Body of pancreas (tissue), 4 donors: Measurements from ENCODE around the gene PSMC1. TPM values are rescaled to one million over a fixed set of nuclear protein-coding genes. Genes with fewer than 3 reads are reported as not detected.

Experiments
- ATAC-seq: fragments of 150-250 bp; one replicate; pipeline ENCODE4 v1.9.1; 2016
- DNase-seq, 4 donors: peaks; one replicate each; pipeline ENCODE4 v3.0.0-alpha.2; 2019
- H3K27ac ChIP-seq, 4 donors: fragments of 200-600 bp; sonication (generic); 1 replicate in 3 of 4; 2 replicates in 1 of 4; pipeline versions ENCODE4 v1.5.1 to v1.6.1; 2016 to 2019; ENCODE audit warnings: mild to moderate bottlenecking in 1 of 4, mixed read lengths in 1 of 4, moderate library complexity in 1 of 4
- H3K27me3 ChIP-seq, 2 donors: fragments of 200-600 bp; sonication (generic); one replicate each; pipeline ENCODE4 v1.6.0; 2016; ENCODE audit warnings: mild to moderate bottlenecking in 1 of 2
- H3K36me3 ChIP-seq, 2 donors: fragments of 200-600 bp; sonication (generic); replicated peaks in 1 of 2; 2 replicates each; pipeline ENCODE4 v1.5.1; 2016; ENCODE audit warnings: low read depth in 2 of 2; ENCODE audit not compliant: insufficient read depth in 1 of 2
- H3K4me1 ChIP-seq: fragments of 200-600 bp; sonication (generic); one replicate; pipeline ENCODE4 v1.6.0; 2016
- H3K4me3 ChIP-seq, 2 donors: fragments of 200-600 bp; sonication (generic); 1 replicate in 1 of 2; 2 replicates in 1 of 2; pipeline ENCODE4 v1.5.1; 2016 to 2019
- H3K9me3 ChIP-seq, 3 donors: fragments of 200-600 bp; sonication (generic); 1 replicate in 2 of 3; 2 replicates in 1 of 3; pipeline ENCODE4 v1.5.1; 2016
- CTCF ChIP-seq, 7 experiments: fragments of 450-650 bp in 4 of 7; fragments of 200-600 bp in 3 of 7; sonication (generic) in 3 of 7; IDR thresholded peaks; one replicate each; pipeline ENCODE4 v1.5.1; 2016 to 2019; ENCODE audit warnings: antibody characterized with exemption in 7 of 7
- POLR2A ChIP-seq, 3 donors: fragments of 450-650 bp; IDR thresholded peaks; one replicate each; pipeline ENCODE4 v1.6.1; 2016; ENCODE audit warnings: antibody characterized with exemption in 3 of 3, mild to moderate bottlenecking in 2 of 3
- WGBS, 2 donors: methylation state at CpG; one replicate each; pipeline ENCODE4 v1.1.5; 2017; 5-methylcytosine and 5-hydroxymethylcytosine counted together
- intact Hi-C: fragments of 100-400 bp; cut with DNase I; formaldehyde crosslinking; loops from one replicate; pipeline ENCODE4 v1.15.1; 2023
- total RNA-seq, 2 donors: library from RNA; depleted of rRNA; stranded (reverse); fragments of >200 nt; gene quantifications; one replicate each; pipeline ENCODE4 v1.1.0, GENCODE V29; 2016

PSMC1 gene
- total RNA-seq, 2 donors from 2014 or later, result 25.7 to 49.0 TPM

GRCh38 chr14:90274808-90275457, 18.6 kb downstream of the PSMC1 start:
- H3K27ac ChIP-seq, result peak overlapping the region in 1 of 4 donors; percentile 44
- DNase-seq, result peak in 1 of 4 donors; percentile 41
- no peaks in the 10 kb centered on the region for H3K27me3 ChIP-seq
- TF ChIP-seq POLR2A (IDR thresholded peaks at IDR 0.05), result no peak
- no peak for TF ChIP-seq CTCF (IDR thresholded peaks at IDR 0.05)
- peaks cover 8 to 29% of the 10 kb centered on the region in 2 donors for H3K36me3 ChIP-seq
- ATAC-seq, result no peak
- no peaks in the 10 kb centered on the region for H3K4me1 ChIP-seq
- WGBS, 2 donors, result 76 to 77% methylated on average over 8 of the region's 8 CpGs
- intact Hi-C loops, result no loop called here
- no peaks in the 10 kb centered on the region for H3K9me3 ChIP-seq
- no peak overlapping the region for H3K4me3 ChIP-seq

- H3K4me3 ChIP-seq, result no peak overlapping the region
- H3K27ac ChIP-seq, result peak overlapping the region in 1 of 4 donors; percentile 44
- no peaks in the 10 kb centered on the region for H3K9me3 ChIP-seq
- no peaks in the 10 kb centered on the region for H3K4me1 ChIP-seq
- TF ChIP-seq CTCF (IDR thresholded peaks at IDR 0.05) (no peak), POLR2A (IDR thresholded peaks at IDR 0.05) (no peak)
- DNase-seq (no peak), ATAC-seq (no peak)
- intact Hi-C loops, result no loop called here
- no peaks in the 10 kb centered on the region for H3K27me3 ChIP-seq
- H3K36me3 ChIP-seq, result peaks cover 8 to 27% of the 10 kb centered on the region in 2 donors
- WGBS, 2 donors, result 82 to 84% methylated on average over 7 to 9 of the region's 9 CpGs
Measured at GRCh38 chr14:90275458-90275814, 19.1 kb downstream of the PSMC1 start.

- Histone ChIP-seq H3K27me3 (no peaks in the 10 kb centered on the region), H3K36me3 (peaks cover 8 to 27% of the 10 kb centered on the region in 2 donors), H3K9me3 (no peaks in the 10 kb centered on the region), H3K4me1 (no peaks in the 10 kb centered on the region), H3K27ac (peak overlapping the region in 1 of 4 donors; percentile 44), H3K4me3 (no peak overlapping the region)
- TF ChIP-seq POLR2A (IDR thresholded peaks at IDR 0.05) (no peak), CTCF (IDR thresholded peaks at IDR 0.05) (no peak)
- ATAC-seq, result no peak
- 81 to 83% methylated on average over 8 of the region's 8 CpGs for WGBS, 2 donors
- intact Hi-C loops, result no loop called here
- DNase-seq, result no peak
Measured at GRCh38 chr14:90275820-90276219, 19.5 kb downstream of the PSMC1 start.

GRCh38 chr14:90276646-90277367, 20.5 kb downstream of the PSMC1 start:
- peaks cover 8 to 22% of the 10 kb centered on the region in 2 donors for H3K36me3 ChIP-seq
- no peaks in the 10 kb centered on the region for H3K4me1 ChIP-seq
- TF ChIP-seq CTCF (IDR thresholded peaks at IDR 0.05) (no peak), POLR2A (IDR thresholded peaks at IDR 0.05) (no peak)
- intact Hi-C loops, result no loop called here
- 80 to 86% methylated on average over 14 to 18 of the region's 18 CpGs for WGBS, 2 donors
- no peak overlapping the region for H3K27ac ChIP-seq
- H3K9me3 ChIP-seq, result no peaks in the 10 kb centered on the region
- DNase-seq (no peak), ATAC-seq (no peak)
- no peaks in the 10 kb centered on the region for H3K27me3 ChIP-seq
- no peak overlapping the region for H3K4me3 ChIP-seq
